Esophagus squamous epithelium (tissue), 4 donors: ENCODE results near the gene CACNA2D3.

Experiments used
- POLR2A ChIP-seq, 4 donors: fragments of 450-650 bp; IDR thresholded peaks; one replicate each; pipeline ENCODE4 v1.6.1; 2017; ENCODE audit warnings: antibody characterized with exemption in 4 of 4, mild to moderate bottlenecking in 4 of 4, moderate library complexity in 3 of 4
- TF ChIP-seq, protein P1 (sequence below), 6 experiments: fragments of 450-650 bp in 4 of 6; fragments of 200-600 bp in 2 of 6; sonication (generic) in 2 of 6; IDR thresholded peaks; one replicate each; pipeline ENCODE4 v1.5.1; 2016 to 2019; ENCODE audit warnings: antibody characterized with exemption in 6 of 6, mild to moderate bottlenecking in 4 of 6, moderate library complexity in 4 of 6

- no peak for TF ChIP-seq POLR2A (IDR thresholded peaks at IDR 0.05)
- TF ChIP-seq, protein P1, sequence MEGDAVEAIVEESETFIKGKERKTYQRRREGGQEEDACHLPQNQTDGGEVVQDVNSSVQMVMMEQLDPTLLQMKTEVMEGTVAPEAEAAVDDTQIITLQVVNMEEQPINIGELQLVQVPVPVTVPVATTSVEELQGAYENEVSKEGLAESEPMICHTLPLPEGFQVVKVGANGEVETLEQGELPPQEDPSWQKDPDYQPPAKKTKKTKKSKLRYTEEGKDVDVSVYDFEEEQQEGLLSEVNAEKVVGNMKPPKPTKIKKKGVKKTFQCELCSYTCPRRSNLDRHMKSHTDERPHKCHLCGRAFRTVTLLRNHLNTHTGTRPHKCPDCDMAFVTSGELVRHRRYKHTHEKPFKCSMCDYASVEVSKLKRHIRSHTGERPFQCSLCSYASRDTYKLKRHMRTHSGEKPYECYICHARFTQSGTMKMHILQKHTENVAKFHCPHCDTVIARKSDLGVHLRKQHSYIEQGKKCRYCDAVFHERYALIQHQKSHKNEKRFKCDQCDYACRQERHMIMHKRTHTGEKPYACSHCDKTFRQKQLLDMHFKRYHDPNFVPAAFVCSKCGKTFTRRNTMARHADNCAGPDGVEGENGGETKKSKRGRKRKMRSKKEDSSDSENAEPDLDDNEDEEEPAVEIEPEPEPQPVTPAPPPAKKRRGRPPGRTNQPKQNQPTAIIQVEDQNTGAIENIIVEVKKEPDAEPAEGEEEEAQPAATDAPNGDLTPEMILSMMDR (IDR thresholded peaks at IDR 0.05) = no peak
These were observed 215.5 kb downstream of the CACNA2D3 start for GRCh38 chr3:54337846-54338245.
